Psoas muscle (tissue), 8 donors: Measurements from ENCODE around the gene SPSB3. TPM values are rescaled to one million over a fixed set of nuclear protein-coding genes. Genes with fewer than 3 reads are reported as not detected.
A peak's percentile ranks its signal among the peaks of the same experiment; 100 is the strongest.

ENCODE experiments used
- ATAC-seq, 4 donors: fragments of 200-7000 bp; cut with Tn5 transposase; one replicate each; pipeline ENCODE4 v1.9.1; 2020; ENCODE audit warnings: moderate library complexity in 3 of 4, mild to moderate bottlenecking in 2 of 4
- DNase-seq, 2 donors: peaks; one replicate each; pipeline ENCODE4 v3.0.0-alpha.2; 2020
- H3K27ac ChIP-seq: fragments of 200-600 bp; one replicate; pipeline ENCODE4 v1.8.0; 2022
- H3K27me3 ChIP-seq, 3 donors: fragments of 200-600 bp in 1 of 3; one replicate each; pipeline versions ENCODE4 v1.6.1 to v1.8.0; 2013 to 2022; ENCODE audit warnings: low read length in 2 of 3, mild to moderate bottlenecking in 2 of 3, moderate library complexity in 1 of 3; ENCODE audit not compliant: insufficient read depth in 3 of 3
- H3K36me3 ChIP-seq, 2 donors: fragments of 200-600 bp in 1 of 2; one replicate each; pipeline versions ENCODE4 v1.6.1 to v1.8.0; 2013 to 2022; ENCODE audit warnings: low read depth in 1 of 2, mild to moderate bottlenecking in 1 of 2, moderate library complexity in 1 of 2; ENCODE audit not compliant: insufficient read depth in 1 of 2
- H3K4me1 ChIP-seq: fragments of 200-600 bp; one replicate; pipeline ENCODE4 v1.8.0; 2022
- H3K4me3 ChIP-seq: fragments of 200-600 bp; one replicate; pipeline ENCODE4 v1.8.0; 2022; ENCODE audit warnings: mild to moderate bottlenecking
- H3K9me3 ChIP-seq: fragments of 200-600 bp; one replicate; pipeline ENCODE4 v1.8.0; 2022
- CTCF ChIP-seq: fragments of 200-600 bp; IDR thresholded peaks from one replicate; pipeline ENCODE4 v1.8.0; 2022; ENCODE audit warnings: antibody characterized with exemption
- WGBS, 3 donors: extraction: QIAGEN DNeasy Blood & Tissue Kit; methylation state at CpG; one replicate each; pipeline versions ENCODE4 v1.1.6 to v1.1.7; 2013; 5-methylcytosine and 5-hydroxymethylcytosine counted together
- intact Hi-C, 2 donors: fragments of 100-400 bp; cut with DNase I; formaldehyde crosslinking; loops; one replicate each; pipeline versions ENCODE4 v1.11.0 to v1.14.2; 2022
- polyA plus RNA-seq, 3 donors: library from polyadenylated mRNA; stranded (reverse); fragments of 200-250 nt; gene quantifications; one replicate each; pipeline ENCODE4 v1.2.3, GENCODE V29; 2013
- total RNA-seq, 4 donors: library from RNA; stranded (reverse); fragmentation: NEBNext Ultra II Directional in 2 of 4; extraction: Animal tissue kit (Norgen Biotek cat#: 25700) in 2 of 4; gene quantifications; one replicate each; pipeline versions ENCODE4 v1.2.1 to v1.2.4, GENCODE V29; 2021 to 2023
- donor health status: healthy with polysubstance abuse.
- donor health status: DM: no; HTN: no; CAD: no; lungs with moderate emphysema.
- donor health status: Bipolar disorder and iron deficiency.
- donor health status: healthy.
- donor health status: DM: yes; HTN: yes; CAD: no.
- donor health status: DM: no; HTN: no; CAD: no.
- donor health status: DM: no; HTN: no; CAD: no.
- donor health status: DM: yes; HTN: yes; CAD: no.

The SPSB3 gene
- total and polyA plus RNA-seq, 7 donors = 26.3 to 108 (median 54.9) TPM

- WGBS, 3 donors = 28 to 39% (median 34%) methylated on average over 17 of the region's 17 CpGs
- no peaks in the 10 kb centered on the region for H3K4me1 ChIP-seq
- H3K27ac ChIP-seq = no peak overlapping the region
- peak; percentile 61 to 79 (median 74) for ATAC-seq
- TF ChIP-seq CTCF = peak; percentile 22
- no peak for DNase-seq
- intact Hi-C loops = no loop called here
- no peaks in the 10 kb centered on the region for H3K27me3 ChIP-seq
- H3K36me3 ChIP-seq = peaks cover 0 to 66% of the 10 kb centered on the region in 2 donors
- no peak overlapping the region for H3K4me3 ChIP-seq
- no peaks in the 10 kb centered on the region for H3K9me3 ChIP-seq
Measured at GRCh38 chr16:1812732-1813163, 30.4 kb upstream of the SPSB3 start.

- Histone ChIP-seq H3K27ac (no peak overlapping the region), H3K9me3 (no peaks in the 10 kb centered on the region), H3K4me3 (no peak overlapping the region), H3K4me1 (no peaks in the 10 kb centered on the region), H3K27me3 (no peaks in the 10 kb centered on the region), H3K36me3 (peaks cover 0 to 65% of the 10 kb centered on the region in 2 donors)
- ATAC-seq (no peak), DNase-seq (no peak)
- 94% methylated on average over 16 of the region's 16 CpGs for WGBS, 3 donors
- intact Hi-C loops = no loop called here
- no peak for TF ChIP-seq CTCF
Measured at GRCh38 chr16:1810536-1810935, 28.2 kb upstream of the SPSB3 start.

GRCh38 chr16:1810106-1810505, 27.7 kb upstream of the SPSB3 start:
- ATAC-seq = no peak
- Histone ChIP-seq H3K9me3 (no peaks in the 10 kb centered on the region), H3K4me1 (no peaks in the 10 kb centered on the region), H3K4me3 (no peak overlapping the region), H3K27ac (no peak overlapping the region), H3K27me3 (no peaks in the 10 kb centered on the region), H3K36me3 (peaks cover 0 to 65% of the 10 kb centered on the region in 2 donors)
- no peak for TF ChIP-seq CTCF
- 94 to 96% (median 94%) methylated on average over 16 of the region's 16 CpGs for WGBS, 3 donors
- intact Hi-C loops = no loop called here
- no peak for DNase-seq

- WGBS, 3 donors = 68 to 76% (median 71%) methylated on average over 27 to 28 of the region's 28 CpGs
- intact Hi-C loops = no loop called here
- peak in 1 of 2 donors; percentile 39 for DNase-seq
- Histone ChIP-seq H3K27ac (no peak overlapping the region), H3K4me1 (no peaks in the 10 kb centered on the region), H3K36me3 (peaks cover 0 to 64% of the 10 kb centered on the region in 2 donors), H3K27me3 (no peaks in the 10 kb centered on the region), H3K4me3 (no peak overlapping the region), H3K9me3 (no peaks in the 10 kb centered on the region)
- no peak for TF ChIP-seq CTCF
- no peak for ATAC-seq
Measured at GRCh38 chr16:1809281-1809801, 27.0 kb upstream of the SPSB3 start.

- TF ChIP-seq CTCF = no peak
- Histone ChIP-seq H3K36me3 (peaks cover 0 to 58% of the 10 kb centered on the region in 2 donors), H3K27me3 (no peaks in the 10 kb centered on the region), H3K4me3 (no peak overlapping the region), H3K27ac (no peak overlapping the region), H3K9me3 (no peaks in the 10 kb centered on the region), H3K4me1 (no peaks in the 10 kb centered on the region)
- intact Hi-C loops = no loop called here
- WGBS, 3 donors = 79 to 87% (median 79%) methylated on average over 18 of the region's 18 CpGs
- ATAC-seq = no peak
- DNase-seq = peak in 1 of 2 donors; percentile 45
Measured at GRCh38 chr16:1808691-1809090, 26.3 kb upstream of the SPSB3 start.
